EL (cell line): Measurements from ENCODE around the gene TRIM71.
"Not testable (repeated sequence)": the region's sequence is repeated elsewhere in the genome, so short reads cannot be mapped to it uniquely, and the experiment has no call there.

Source experiments
- DNase-seq: peaks from one replicate; pipeline ENCODE4 v3.0.0-alpha.2; 2016

TRIM71 gene

GRCh38 chr3:32844322-32844654 lies 26.5 kb downstream of the TRIM71 start:
- DNase-seq, result no peak

GRCh38 chr3:32844914-32845313 lies 27.1 kb downstream of the TRIM71 start:
- DNase-seq, result no peak

GRCh38 chr3:32845546-32845945 lies 27.7 kb downstream of the TRIM71 start:
- DNase-seq, result not testable (repeated sequence)

GRCh38 chr3:32847045-32847444 lies 29.2 kb downstream of the TRIM71 start:
- DNase-seq, result not testable (repeated sequence)

- no peak for DNase-seq
These were observed 29.7 kb downstream of the TRIM71 start for GRCh38 chr3:32847528-32847927.

- DNase-seq, result no peak
These were observed 30.4 kb downstream of the TRIM71 start for GRCh38 chr3:32848215-32848614.

- no peak for DNase-seq
These were observed 31.2 kb downstream of the TRIM71 start for GRCh38 chr3:32849046-32849445.

- DNase-seq, result no peak
These were observed 32.4 kb downstream of the TRIM71 start for GRCh38 chr3:32850226-32850625.

- DNase-seq, result no peak
These were observed 32.8 kb downstream of the TRIM71 start for GRCh38 chr3:32850636-32851035.

GRCh38 chr3:32852146-32852545 lies 34.3 kb downstream of the TRIM71 start:
- no peak for DNase-seq

- no peak for DNase-seq
These were observed 37.7 kb downstream of the TRIM71 start for GRCh38 chr3:32855350-32855953.

GRCh38 chr3:32856355-32856889 lies 38.6 kb downstream of the TRIM71 start:
- peak; percentile 12 for DNase-seq

GRCh38 chr3:32856901-32857507 lies 39.2 kb downstream of the TRIM71 start:
- DNase-seq, result no peak

- no peak for DNase-seq
These were observed 40.1 kb downstream of the TRIM71 start for GRCh38 chr3:32857921-32858320.

GRCh38 chr3:32859604-32860237 lies 41.9 kb downstream of the TRIM71 start:
- DNase-seq, result no peak

- no peak for DNase-seq
These were observed 42.7 kb downstream of the TRIM71 start for GRCh38 chr3:32860499-32860898.

GRCh38 chr3:32861681-32862080 lies 43.9 kb downstream of the TRIM71 start:
- DNase-seq, result no peak

- no peak for DNase-seq
These were observed 44.6 kb downstream of the TRIM71 start for GRCh38 chr3:32862247-32862935.

GRCh38 chr3:32862936-32863487 lies 45.2 kb downstream of the TRIM71 start:
- DNase-seq, result no peak

- DNase-seq, result peak; percentile 70
These were observed 47.6 kb downstream of the TRIM71 start for GRCh38 chr3:32865383-32865782.

GRCh38 chr3:32866533-32866932 lies 48.7 kb downstream of the TRIM71 start:
- no peak for DNase-seq

GRCh38 chr3:32867954-32868353 lies 50.2 kb downstream of the TRIM71 start:
- DNase-seq, result no peak

GRCh38 chr3:32868719-32869512 lies 51.1 kb downstream of the TRIM71 start:
- no peak for DNase-seq
